GM12878 (cell line): ENCODE results near the gene DAPK2.

Experiments used
- ATF3 ChIP-seq: IDR thresholded peaks from 2 replicates; pipeline ENCODE4 v1.6.1; 2011; ENCODE audit warnings: low read depth, mild to moderate bottlenecking, low read length, moderate library complexity, borderline replicate concordance; ENCODE audit errors: extremely low read depth
- JUNB ChIP-seq: IDR thresholded peaks from 2 replicates; pipeline ENCODE4 v1.6.1; 2016; ENCODE audit warnings: antibody characterized with exemption, mild to moderate bottlenecking
- MAX ChIP-seq: IDR thresholded peaks from 2 replicates; pipeline ENCODE4 v1.6.1; 2012; ENCODE audit warnings: low read depth, low read length, improper control_type of control experiment
- NKRF ChIP-seq: fragments of 450-650 bp; conservative IDR thresholded peaks from 2 replicates; pipeline ENCODE4 v1.6.1; 2017; ENCODE audit warnings: mild to moderate bottlenecking, moderate library complexity
- NRF1 ChIP-seq: conservative IDR thresholded peaks from 2 replicates; pipeline ENCODE4 v1.6.1; 2011; ENCODE audit warnings: mild to moderate bottlenecking, low read depth, low read length, improper control_type of control experiment
- POLR2A ChIP-seq: IDR thresholded peaks from 2 replicates; pipeline ENCODE4 v1.6.1; 2011; ENCODE audit warnings: low read depth, mild to moderate bottlenecking, low read length
- TAF1 ChIP-seq: IDR thresholded peaks from 2 replicates; pipeline ENCODE4 v1.6.1; 2011; ENCODE audit warnings: mild to moderate bottlenecking, low read depth, low read length, borderline replicate concordance
- YY1 ChIP-seq: IDR thresholded peaks from 2 replicates; pipeline ENCODE4 v1.6.1; 2011; ENCODE audit warnings: low read depth, mild to moderate bottlenecking, low read length
- ZNF384 ChIP-seq: IDR thresholded peaks from 2 replicates; pipeline ENCODE4 v1.6.1; 2012; ENCODE audit warnings: low read depth, mild to moderate bottlenecking, low read length, improper control_type of control experiment, borderline replicate concordance
- ZSCAN29 ChIP-seq: fragments of 450-650 bp; IDR thresholded peaks from 2 replicates; pipeline ENCODE4 v1.6.1; 2017; ENCODE audit warnings: mild to moderate bottlenecking, moderate library complexity
- TF ChIP-seq, protein P1 (sequence below), 3 experiments: IDR thresholded peaks in 2 of 3; conservative IDR thresholded peaks in 1 of 3; 2 replicates each; pipeline ENCODE4 v1.5.1; 2011; ENCODE audit warnings: low read depth in 3 of 3, low read length in 3 of 3, mild to moderate bottlenecking in 3 of 3, control low read depth in 2 of 3, moderate library complexity in 2 of 3, inconsistent platforms in 1 of 3, mixed read lengths in 1 of 3; ENCODE audit not compliant: control insufficient read depth in 2 of 3, insufficient read depth in 1 of 3; ENCODE audit errors: extremely low read depth in 1 of 3

DNA sequence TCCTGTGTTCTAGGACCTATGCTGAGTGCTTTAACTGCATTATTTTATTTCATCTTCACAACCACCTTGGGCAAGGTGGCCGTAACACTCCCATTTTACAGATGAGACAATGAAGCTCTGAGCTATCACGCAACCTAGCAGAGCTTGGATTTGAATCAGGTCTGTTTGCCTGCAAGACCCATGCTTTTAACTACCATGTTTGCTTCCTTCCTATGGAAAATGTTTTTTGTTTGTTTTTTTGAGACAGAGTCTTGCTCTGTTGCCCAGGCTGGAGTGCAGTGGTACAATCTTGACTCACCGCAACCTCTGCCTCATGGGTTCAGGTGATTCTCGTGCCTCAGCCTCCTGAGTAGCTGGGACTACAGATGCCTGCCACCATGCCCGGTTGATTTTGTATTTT lies 187.8 kb downstream of the DAPK2 start:
- no peak for TF ChIP-seq JUNB
- TF ChIP-seq ZNF384: no peak
- no peak for TF ChIP-seq NKRF
- no peak for TF ChIP-seq TAF1
- no peak for TF ChIP-seq ATF3
- TF ChIP-seq ZSCAN29: no peak
- no peak for TF ChIP-seq MAX
- TF ChIP-seq, protein P1, sequence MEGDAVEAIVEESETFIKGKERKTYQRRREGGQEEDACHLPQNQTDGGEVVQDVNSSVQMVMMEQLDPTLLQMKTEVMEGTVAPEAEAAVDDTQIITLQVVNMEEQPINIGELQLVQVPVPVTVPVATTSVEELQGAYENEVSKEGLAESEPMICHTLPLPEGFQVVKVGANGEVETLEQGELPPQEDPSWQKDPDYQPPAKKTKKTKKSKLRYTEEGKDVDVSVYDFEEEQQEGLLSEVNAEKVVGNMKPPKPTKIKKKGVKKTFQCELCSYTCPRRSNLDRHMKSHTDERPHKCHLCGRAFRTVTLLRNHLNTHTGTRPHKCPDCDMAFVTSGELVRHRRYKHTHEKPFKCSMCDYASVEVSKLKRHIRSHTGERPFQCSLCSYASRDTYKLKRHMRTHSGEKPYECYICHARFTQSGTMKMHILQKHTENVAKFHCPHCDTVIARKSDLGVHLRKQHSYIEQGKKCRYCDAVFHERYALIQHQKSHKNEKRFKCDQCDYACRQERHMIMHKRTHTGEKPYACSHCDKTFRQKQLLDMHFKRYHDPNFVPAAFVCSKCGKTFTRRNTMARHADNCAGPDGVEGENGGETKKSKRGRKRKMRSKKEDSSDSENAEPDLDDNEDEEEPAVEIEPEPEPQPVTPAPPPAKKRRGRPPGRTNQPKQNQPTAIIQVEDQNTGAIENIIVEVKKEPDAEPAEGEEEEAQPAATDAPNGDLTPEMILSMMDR (IDR thresholded peaks at IDR 0.05 in 2 of 3, conservative IDR thresholded peaks at IDR 0.05 in 1 of 3; ENCODE audit: control insufficient read depth in 2 of 3, extremely low read depth in 1 of 3, insufficient read depth in 1 of 3, low read depth in 3 of 3, low read length in 3 of 3): no peak
- TF ChIP-seq POLR2A: no peak
- no peak for TF ChIP-seq YY1
- TF ChIP-seq NRF1: no peak
